Neural cell (in vitro differentiated cells): ENCODE measurements around the gene GPR146. TPM values are rescaled to one million over a fixed set of nuclear protein-coding genes. Genes with fewer than 3 reads are reported as not detected.

Experiments used
- H2AFZ ChIP-seq: fragments of 200-600, 300-800 bp; sonication (generic), shearing (Covaris generic); 2 replicates; pipeline ENCODE4 v1.6.0; 2014; ENCODE audit warnings: low read depth, mild to moderate bottlenecking, antibody characterized with exemption, low read length, moderate library complexity
- H3F3A ChIP-seq: fragments of 200-600 bp; shearing (Covaris generic); 2 replicates; pipeline ENCODE4 v1.6.1; 2016; ENCODE audit warnings: mild to moderate bottlenecking, moderate library complexity, mixed read lengths, antibody characterized with exemption, low read length; ENCODE audit not compliant: insufficient read depth, poor library complexity, severe bottlenecking
- H3K27ac ChIP-seq: fragments of 200-600, 300-800 bp; sonication (generic), shearing (Covaris generic); 2 replicates; pipeline ENCODE4 v1.5.1; 2014; ENCODE audit warnings: mild to moderate bottlenecking, low read length, moderate library complexity
- H3K27me3 ChIP-seq: fragments of 300-800, 200-600 bp; sonication (generic), shearing (Covaris generic); 2 replicates; pipeline ENCODE4 v1.6.0; 2014; ENCODE audit warnings: mild to moderate bottlenecking, low read depth, low read length, moderate library complexity; ENCODE audit not compliant: insufficient read depth
- H3K36me3 ChIP-seq: fragments of 300-800, 200-600 bp; sonication (generic), shearing (Covaris generic); 2 replicates; pipeline ENCODE4 v1.5.1; 2014; ENCODE audit warnings: mild to moderate bottlenecking, antibody characterized with exemption, low read length, moderate library complexity; ENCODE audit not compliant: insufficient read depth
- H3K4me2 ChIP-seq: fragments of 300-800, 200-600 bp; sonication (generic), shearing (Covaris generic); 2 replicates; pipeline ENCODE4 v1.6.0; 2014; ENCODE audit warnings: mild to moderate bottlenecking, low read length
- H3K4me3 ChIP-seq: fragments of 300-800, 200-600 bp; sonication (generic), shearing (Covaris generic); 2 replicates; pipeline ENCODE4 v1.5.1; 2014; ENCODE audit warnings: mild to moderate bottlenecking, low read length, moderate library complexity
- H3K79me2 ChIP-seq: fragments of 200-600 bp; shearing (Covaris generic); replicated peaks from 2 replicates; pipeline ENCODE4 v1.6.0; 2014; ENCODE audit warnings: mild to moderate bottlenecking, low read length, moderate library complexity; ENCODE audit not compliant: insufficient read depth
- H3K9ac ChIP-seq: fragments of 300-800, 200-600 bp; sonication (generic), shearing (Covaris generic); 2 replicates; pipeline ENCODE4 v1.6.1; 2016; ENCODE audit warnings: mild to moderate bottlenecking, low read length, mixed read lengths
- H3K9me2 ChIP-seq: fragments of 200-600 bp; shearing (Covaris generic); 2 replicates; pipeline ENCODE4 v1.6.1; 2016; ENCODE audit warnings: mild to moderate bottlenecking, low read length, mixed read lengths; ENCODE audit not compliant: insufficient read depth
- H3K9me3 ChIP-seq: fragments of 200-600, 300-800 bp; sonication (generic), shearing (Covaris generic); 2 replicates; pipeline ENCODE4 v1.6.1; 2016; ENCODE audit warnings: mild to moderate bottlenecking, mixed run types, low read length, moderate library complexity, mixed read lengths
- H4K20me1 ChIP-seq: fragments of 200-600 bp; shearing (Covaris generic); 2 replicates; pipeline ENCODE4 v1.6.1; 2016; ENCODE audit warnings: mild to moderate bottlenecking, mixed run types; ENCODE audit not compliant: insufficient read depth
- CTCF ChIP-seq: fragments of 450-650 bp; IDR thresholded peaks from 2 replicates; pipeline ENCODE4 v1.5.1; 2014; ENCODE audit warnings: antibody characterized with exemption, mild to moderate bottlenecking, moderate library complexity; ENCODE audit not compliant: poor library complexity, severe bottlenecking
- EP300 ChIP-seq: fragments of 450-650 bp; conservative IDR thresholded peaks from 2 replicates; pipeline ENCODE4 v1.6.1; 2014; ENCODE audit warnings: antibody characterized with exemption, mild to moderate bottlenecking, moderate library complexity; ENCODE audit not compliant: poor library complexity, severe bottlenecking
- EZH2 ChIP-seq: fragments of 200-600, 300-800 bp; shearing (Covaris generic), sonication (generic); IDR thresholded peaks from 2 replicates; pipeline ENCODE4 v1.6.1; 2014; ENCODE audit warnings: antibody characterized with exemption, low read length, borderline replicate concordance, mild to moderate bottlenecking; ENCODE audit not compliant: insufficient read depth, poor library complexity, severe bottlenecking
- MXI1 ChIP-seq: fragments of 450-650 bp; conservative IDR thresholded peaks from 2 replicates; pipeline ENCODE4 v1.6.1; 2014; ENCODE audit warnings: antibody characterized with exemption, mild to moderate bottlenecking; ENCODE audit not compliant: poor library complexity, severe bottlenecking
- POLR2AphosphoS5 ChIP-seq: IDR thresholded peaks from 2 replicates; pipeline ENCODE4 v1.6.1; 2012
- RAD21 ChIP-seq: fragments of 450-650 bp; conservative IDR thresholded peaks from 2 replicates; pipeline ENCODE4 v1.6.1; 2014; ENCODE audit warnings: antibody characterized with exemption, mild to moderate bottlenecking, moderate library complexity
- REST ChIP-seq: IDR thresholded peaks from 2 replicates; pipeline ENCODE4 v1.6.1; 2012; ENCODE audit warnings: borderline replicate concordance
- SMC3 ChIP-seq: fragments of 450-650 bp; conservative IDR thresholded peaks from 2 replicates; pipeline ENCODE4 v1.6.1; 2014; ENCODE audit warnings: antibody characterized with exemption, mild to moderate bottlenecking, moderate library complexity; ENCODE audit not compliant: poor library complexity
- TAF1 ChIP-seq: IDR thresholded peaks from 2 replicates; pipeline ENCODE4 v1.6.1; 2012; ENCODE audit warnings: low read depth
- polyA plus RNA-seq: library from polyadenylated mRNA; depleted of rRNA; stranded (reverse); fragments of >200 nt; gene quantifications from 2 replicates; pipeline ENCODE4 v1.2.3, GENCODE V29; 2014

Gene GPR146
- polyA plus RNA-seq, 1 donor from 2014 or later, result not detected

- H3K27ac ChIP-seq, result no peak overlapping the region
- H3K27me3 ChIP-seq, result no peaks in the 10 kb centered on the region
- TF ChIP-seq MXI1 (no peak), SMC3 (no peak), EZH2 (no peak), POLR2AphosphoS5 (no peak), TAF1 (no peak), CTCF (no peak), REST (no peak), EP300 (no peak), RAD21 (no peak)
- H3K9me2 ChIP-seq, result no peaks in the 10 kb centered on the region
- H2AFZ ChIP-seq, result no peak overlapping the region
- H3K4me2 ChIP-seq, result no peak overlapping the region
- peaks cover 5% of the 10 kb centered on the region for H3K79me2 ChIP-seq
- no peaks in the 10 kb centered on the region for H3K9me3 ChIP-seq
- H3F3A ChIP-seq, result no peaks in the 10 kb centered on the region
- H3K9ac ChIP-seq, result no peak overlapping the region
- H3K4me3 ChIP-seq, result no peak overlapping the region
- H3K36me3 ChIP-seq, result peaks cover under 1% of the 10 kb centered on the region
- H4K20me1 ChIP-seq, result peaks cover 18% of the 10 kb centered on the region
Observed at GRCh38 chr7:1014681-1015080, 29.7 kb upstream of the GPR146 start.

DNA sequence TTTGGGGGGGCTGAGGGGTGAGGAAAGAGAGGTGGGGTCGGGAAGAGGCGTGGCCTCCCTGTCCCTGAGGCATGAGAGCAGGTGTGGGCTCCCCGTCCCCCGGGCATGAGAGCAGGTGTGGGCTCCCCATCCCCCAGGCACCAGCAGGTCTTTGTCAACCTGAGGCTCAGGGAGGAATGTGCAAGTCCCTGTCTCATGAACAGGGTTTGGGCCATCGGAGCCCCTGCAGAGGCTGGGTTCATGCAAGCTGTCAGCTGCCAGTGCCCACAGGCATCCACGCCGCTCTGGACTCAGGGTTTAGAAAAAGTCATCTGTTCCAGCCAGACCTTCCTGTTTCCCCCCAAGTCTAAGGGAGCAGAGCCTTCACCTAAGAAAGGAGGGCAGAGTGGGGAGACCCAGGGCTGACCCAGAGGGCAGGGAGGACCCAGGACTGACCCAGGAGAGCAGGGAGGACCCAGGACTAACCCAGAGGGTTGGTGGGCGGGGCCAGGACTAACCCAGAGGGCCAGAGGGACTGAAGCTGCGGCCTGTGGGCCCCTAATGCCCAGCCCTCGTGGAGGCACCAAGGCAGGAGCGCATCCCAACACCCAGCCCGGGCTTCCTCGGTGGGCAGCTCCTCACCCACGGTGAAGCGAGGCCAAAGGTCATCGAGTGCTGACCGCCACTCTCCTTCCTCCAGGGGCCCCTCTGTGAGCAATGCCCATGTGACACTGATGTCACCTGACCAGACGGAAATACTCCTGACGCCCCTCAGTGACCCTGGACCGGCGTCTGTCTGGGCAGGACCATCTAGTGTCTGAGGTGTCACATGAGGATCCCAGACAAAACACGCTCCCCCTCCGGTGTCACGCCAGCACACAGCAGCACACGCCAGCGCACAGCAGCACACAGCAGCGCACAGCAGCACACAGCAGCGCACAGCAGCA is 28.9 kb upstream of the GPR146 start:
- Histone ChIP-seq H3K27me3 (no peaks in the 10 kb centered on the region), H3K9ac (no peak overlapping the region), H3K9me2 (no peaks in the 10 kb centered on the region), H2AFZ (no peak overlapping the region), H3K4me2 (no peak overlapping the region), H4K20me1 (peaks cover 18% of the 10 kb centered on the region), H3K36me3 (peaks cover 1% of the 10 kb centered on the region), H3K4me3 (no peak overlapping the region), H3F3A (no peaks in the 10 kb centered on the region), H3K27ac (no peak overlapping the region), H3K79me2 (peaks cover 5% of the 10 kb centered on the region), H3K9me3 (peaks cover 4% of the 10 kb centered on the region)
- no peak for TF ChIP-seq REST
- TF ChIP-seq TAF1, result no peak
- TF ChIP-seq MXI1, result no peak
